Liver (tissue), 9 donors: ENCODE results near the gene KIAA0753. TPM values are rescaled to one million over a fixed set of nuclear protein-coding genes. Genes with fewer than 3 reads are reported as not detected.
A peak's percentile ranks its signal among the peaks of the same experiment; 100 is the strongest.
"Not testable (repeated sequence)": the region's sequence is repeated elsewhere in the genome, so short reads cannot be mapped to it uniquely, and the experiment has no call there.

ENCODE experiments used
- DNase-seq: peaks from one replicate; pipeline ENCODE4 v3.0.0-alpha.2; 2017; ENCODE audit warnings: low spot score
- H3K27ac ChIP-seq, 2 donors: one replicate each; pipeline ENCODE4 v1.7.0; 2013; ENCODE audit warnings: inconsistent platforms in 2 of 2, low read length in 2 of 2, control low read depth in 1 of 2, low read depth in 1 of 2, mild to moderate bottlenecking in 1 of 2
- H3K27me3 ChIP-seq, 4 donors: one replicate each; pipeline versions ENCODE4 v1.6.1 to v1.7.0; 2013; ENCODE audit warnings: low read length in 3 of 4, inconsistent platforms in 1 of 4, mild to moderate bottlenecking in 1 of 4, moderate library complexity in 1 of 4; ENCODE audit not compliant: control insufficient read depth in 4 of 4, insufficient read depth in 4 of 4
- H3K36me3 ChIP-seq, 4 donors: one replicate each; pipeline versions ENCODE4 v1.6.1 to v1.7.0; 2013; ENCODE audit warnings: low read length in 3 of 4, mild to moderate bottlenecking in 3 of 4, low read depth in 1 of 4, moderate library complexity in 1 of 4; ENCODE audit not compliant: control insufficient read depth in 4 of 4, insufficient read depth in 3 of 4
- H3K4me1 ChIP-seq, 4 donors: one replicate each; pipeline versions ENCODE4 v1.6.1 to v1.7.0; 2013; ENCODE audit warnings: low read length in 3 of 4, mild to moderate bottlenecking in 3 of 4, moderate library complexity in 1 of 4; ENCODE audit not compliant: control insufficient read depth in 4 of 4, insufficient read depth in 4 of 4
- H3K4me3 ChIP-seq, 3 donors: one replicate each; pipeline versions ENCODE4 v1.6.1 to v1.7.0; 2013; ENCODE audit warnings: low read length in 3 of 3, control low read depth in 1 of 3, low read depth in 1 of 3, mild to moderate bottlenecking in 1 of 3
- H3K9ac ChIP-seq, 2 donors: one replicate each; pipeline ENCODE4 v1.7.0; 2013; ENCODE audit warnings: low read length in 2 of 2, mild to moderate bottlenecking in 2 of 2, moderate library complexity in 2 of 2, control low read depth in 1 of 2, low read depth in 1 of 2
- H3K9me3 ChIP-seq, 4 donors: one replicate each; pipeline versions ENCODE4 v1.6.1 to v1.7.0; 2013; ENCODE audit warnings: low read length in 3 of 4; ENCODE audit not compliant: control insufficient read depth in 4 of 4
- EGR1 ChIP-seq, 2 donors: IDR thresholded peaks; 2 replicates each; pipeline ENCODE4 v1.6.1; 2016 to 2018; ENCODE audit warnings: antibody characterized with exemption in 2 of 2, low read depth in 2 of 2
- FOXA1 ChIP-seq: IDR thresholded peaks from 2 replicates; pipeline ENCODE4 v1.6.1; 2016; ENCODE audit warnings: antibody characterized with exemption
- FOXA2 ChIP-seq: IDR thresholded peaks from 2 replicates; pipeline ENCODE4 v1.6.1; 2016; ENCODE audit warnings: antibody characterized with exemption
- GABPA ChIP-seq, 2 donors: IDR thresholded peaks in 1 of 2; conservative IDR thresholded peaks in 1 of 2; 2 replicates each; pipeline ENCODE4 v1.6.1; 2016; ENCODE audit warnings: antibody characterized with exemption in 2 of 2, mild to moderate bottlenecking in 1 of 2, moderate library complexity in 1 of 2
- HNF4A ChIP-seq, 2 donors: conservative IDR thresholded peaks; 2 replicates each; pipeline ENCODE4 v1.6.1; 2016; ENCODE audit warnings: antibody characterized with exemption in 2 of 2, mild to moderate bottlenecking in 2 of 2
- HNF4G ChIP-seq: IDR thresholded peaks from 2 replicates; pipeline ENCODE4 v1.6.1; 2016; ENCODE audit warnings: antibody characterized with exemption
- JUND ChIP-seq, 2 donors: IDR thresholded peaks; 2 replicates each; pipeline ENCODE4 v1.6.1; 2016; ENCODE audit warnings: antibody characterized with exemption in 2 of 2
- NR2F2 ChIP-seq: IDR thresholded peaks from 2 replicates; pipeline ENCODE4 v1.6.1; 2016; ENCODE audit warnings: antibody characterized with exemption
- RAD21 ChIP-seq, 2 donors: IDR thresholded peaks; 2 replicates each; pipeline ENCODE4 v1.6.1; 2016; ENCODE audit warnings: antibody characterized with exemption in 2 of 2, mild to moderate bottlenecking in 2 of 2
- RXRA ChIP-seq, 2 donors: IDR thresholded peaks; 2 replicates each; pipeline ENCODE4 v1.6.1; 2017 to 2018; ENCODE audit warnings: antibody characterized with exemption in 2 of 2, mild to moderate bottlenecking in 1 of 2
- TAF1 ChIP-seq: conservative IDR thresholded peaks from 2 replicates; pipeline ENCODE4 v1.6.1; 2016; ENCODE audit warnings: antibody characterized with exemption, mild to moderate bottlenecking
- WGBS: extraction: QIAGEN DNeasy Blood & Tissue Kit; methylation state at CpG from one replicate; pipeline ENCODE4 v1.1.7; 2013; 5-methylcytosine and 5-hydroxymethylcytosine counted together
- polyA plus RNA-seq, 2 donors: library from polyadenylated mRNA; stranded (reverse) in 1 of 2; unstranded in 1 of 2; fragments of 200-250 nt in 1 of 2; fragments of >200 nt in 1 of 2; fragmentation: Nextera tagmentation in 1 of 2; extraction: Ambion mirVana in 1 of 2; gene quantifications; one replicate each; pipeline versions ENCODE4 v1.2.1 to v1.2.3, GENCODE V29; 2013 to 2015
- total RNA-seq, 2 donors: library from RNA; depleted of rRNA; stranded (reverse); fragments of >200 nt; gene quantifications; one replicate each; pipeline ENCODE4 v1.2.3, GENCODE V29; 2014
- TF ChIP-seq, protein P1 (sequence below): IDR thresholded peaks from 2 replicates; pipeline ENCODE4 v1.6.1; 2016; ENCODE audit warnings: antibody characterized with exemption, mild to moderate bottlenecking
- TF ChIP-seq, protein P2 (sequence below): fragments of 150-350 bp; IDR thresholded peaks from 2 replicates; pipeline ENCODE4 v1.5.1; 2017; ENCODE audit warnings: improper control_type of control experiment, low read depth, low read length; ENCODE audit not compliant: missing input control
- TF ChIP-seq, protein P3 (sequence below): IDR thresholded peaks from 2 replicates; pipeline ENCODE4 v1.6.1; 2016; ENCODE audit warnings: antibody characterized with exemption
- TF ChIP-seq, protein P4 (sequence below): IDR thresholded peaks from 2 replicates; pipeline ENCODE4 v1.6.1; 2016; ENCODE audit warnings: antibody characterized with exemption
- TF ChIP-seq, protein P5 (sequence below): IDR thresholded peaks from 2 replicates; pipeline ENCODE4 v1.6.1; 2016; ENCODE audit warnings: antibody characterized with exemption
- donor health status: healthy.
- donor health status: healthy.
- donor health status: healthy.
- donor health status: healthy.
- donor health status: healthy.

Gene KIAA0753
- total and polyA plus RNA-seq, 4 donors: 2.0 to 5.9 (median 3.0) TPM

DNA sequence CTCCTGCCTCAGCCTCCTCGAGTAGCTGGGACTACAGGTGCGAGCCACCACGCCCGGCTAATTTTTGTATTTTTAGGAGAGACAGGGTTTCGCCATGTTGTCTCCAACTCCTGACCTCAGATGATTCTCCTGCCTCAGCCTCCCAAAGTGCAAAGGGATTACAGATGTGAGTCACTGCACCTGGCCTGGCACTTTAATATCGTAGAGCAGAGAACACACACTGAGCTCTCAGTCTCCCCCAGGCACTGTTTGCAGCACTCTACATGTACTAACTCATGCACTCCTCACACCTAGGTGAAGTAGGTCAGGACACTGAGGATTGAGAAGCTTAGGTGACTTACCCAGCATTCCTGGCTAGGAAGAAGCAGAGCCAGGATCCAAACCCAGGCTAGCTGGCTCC, 26.0 kb upstream of the KIAA0753 start:
- DNase-seq: no peak
- Histone ChIP-seq H3K9ac (no peak overlapping the region), H3K36me3 (no peaks in the 10 kb centered on the region), H3K9me3 (no peaks in the 10 kb centered on the region), H3K27me3 (no peaks in the 10 kb centered on the region), H3K27ac (no peak overlapping the region), H3K4me3 (no peak overlapping the region), H3K4me1 (peaks cover 2 to 12% (median 9%) of the 10 kb centered on the region in 4 donors)
- WGBS: 83% methylated on average over 6 of the region's 6 CpGs
- TF ChIP-seq FOXA2 (no peak), GABPA (IDR thresholded peaks at IDR 0.05 in 1 of 2, conservative IDR thresholded peaks at IDR 0.05 in 1 of 2) (no peak), EGR1 (IDR thresholded peaks at IDR 0.05; ENCODE audit: low read depth in 2 of 2) (no peak), HNF4G (no peak), FOXA1 (no peak), RXRA (IDR thresholded peaks at IDR 0.05) (no peak), NR2F2 (no peak), TAF1 (no peak), JUND (IDR thresholded peaks at IDR 0.05) (no peak), HNF4A (conservative IDR thresholded peaks at IDR 0.05) (no peak)
- TF ChIP-seq, protein P1, sequence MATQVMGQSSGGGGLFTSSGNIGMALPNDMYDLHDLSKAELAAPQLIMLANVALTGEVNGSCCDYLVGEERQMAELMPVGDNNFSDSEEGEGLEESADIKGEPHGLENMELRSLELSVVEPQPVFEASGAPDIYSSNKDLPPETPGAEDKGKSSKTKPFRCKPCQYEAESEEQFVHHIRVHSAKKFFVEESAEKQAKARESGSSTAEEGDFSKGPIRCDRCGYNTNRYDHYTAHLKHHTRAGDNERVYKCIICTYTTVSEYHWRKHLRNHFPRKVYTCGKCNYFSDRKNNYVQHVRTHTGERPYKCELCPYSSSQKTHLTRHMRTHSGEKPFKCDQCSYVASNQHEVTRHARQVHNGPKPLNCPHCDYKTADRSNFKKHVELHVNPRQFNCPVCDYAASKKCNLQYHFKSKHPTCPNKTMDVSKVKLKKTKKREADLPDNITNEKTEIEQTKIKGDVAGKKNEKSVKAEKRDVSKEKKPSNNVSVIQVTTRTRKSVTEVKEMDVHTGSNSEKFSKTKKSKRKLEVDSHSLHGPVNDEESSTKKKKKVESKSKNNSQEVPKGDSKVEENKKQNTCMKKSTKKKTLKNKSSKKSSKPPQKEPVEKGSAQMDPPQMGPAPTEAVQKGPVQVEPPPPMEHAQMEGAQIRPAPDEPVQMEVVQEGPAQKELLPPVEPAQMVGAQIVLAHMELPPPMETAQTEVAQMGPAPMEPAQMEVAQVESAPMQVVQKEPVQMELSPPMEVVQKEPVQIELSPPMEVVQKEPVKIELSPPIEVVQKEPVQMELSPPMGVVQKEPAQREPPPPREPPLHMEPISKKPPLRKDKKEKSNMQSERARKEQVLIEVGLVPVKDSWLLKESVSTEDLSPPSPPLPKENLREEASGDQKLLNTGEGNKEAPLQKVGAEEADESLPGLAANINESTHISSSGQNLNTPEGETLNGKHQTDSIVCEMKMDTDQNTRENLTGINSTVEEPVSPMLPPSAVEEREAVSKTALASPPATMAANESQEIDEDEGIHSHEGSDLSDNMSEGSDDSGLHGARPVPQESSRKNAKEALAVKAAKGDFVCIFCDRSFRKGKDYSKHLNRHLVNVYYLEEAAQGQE: no peak
- TF ChIP-seq, protein P2, sequence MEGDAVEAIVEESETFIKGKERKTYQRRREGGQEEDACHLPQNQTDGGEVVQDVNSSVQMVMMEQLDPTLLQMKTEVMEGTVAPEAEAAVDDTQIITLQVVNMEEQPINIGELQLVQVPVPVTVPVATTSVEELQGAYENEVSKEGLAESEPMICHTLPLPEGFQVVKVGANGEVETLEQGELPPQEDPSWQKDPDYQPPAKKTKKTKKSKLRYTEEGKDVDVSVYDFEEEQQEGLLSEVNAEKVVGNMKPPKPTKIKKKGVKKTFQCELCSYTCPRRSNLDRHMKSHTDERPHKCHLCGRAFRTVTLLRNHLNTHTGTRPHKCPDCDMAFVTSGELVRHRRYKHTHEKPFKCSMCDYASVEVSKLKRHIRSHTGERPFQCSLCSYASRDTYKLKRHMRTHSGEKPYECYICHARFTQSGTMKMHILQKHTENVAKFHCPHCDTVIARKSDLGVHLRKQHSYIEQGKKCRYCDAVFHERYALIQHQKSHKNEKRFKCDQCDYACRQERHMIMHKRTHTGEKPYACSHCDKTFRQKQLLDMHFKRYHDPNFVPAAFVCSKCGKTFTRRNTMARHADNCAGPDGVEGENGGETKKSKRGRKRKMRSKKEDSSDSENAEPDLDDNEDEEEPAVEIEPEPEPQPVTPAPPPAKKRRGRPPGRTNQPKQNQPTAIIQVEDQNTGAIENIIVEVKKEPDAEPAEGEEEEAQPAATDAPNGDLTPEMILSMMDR: no peak
- TF ChIP-seq, protein P3, sequence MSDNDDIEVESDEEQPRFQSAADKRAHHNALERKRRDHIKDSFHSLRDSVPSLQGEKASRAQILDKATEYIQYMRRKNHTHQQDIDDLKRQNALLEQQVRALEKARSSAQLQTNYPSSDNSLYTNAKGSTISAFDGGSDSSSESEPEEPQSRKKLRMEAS: no peak
- TF ChIP-seq, protein P4, sequence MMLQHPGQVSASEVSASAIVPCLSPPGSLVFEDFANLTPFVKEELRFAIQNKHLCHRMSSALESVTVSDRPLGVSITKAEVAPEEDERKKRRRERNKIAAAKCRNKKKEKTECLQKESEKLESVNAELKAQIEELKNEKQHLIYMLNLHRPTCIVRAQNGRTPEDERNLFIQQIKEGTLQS: no peak
- TF ChIP-seq, protein P5, sequence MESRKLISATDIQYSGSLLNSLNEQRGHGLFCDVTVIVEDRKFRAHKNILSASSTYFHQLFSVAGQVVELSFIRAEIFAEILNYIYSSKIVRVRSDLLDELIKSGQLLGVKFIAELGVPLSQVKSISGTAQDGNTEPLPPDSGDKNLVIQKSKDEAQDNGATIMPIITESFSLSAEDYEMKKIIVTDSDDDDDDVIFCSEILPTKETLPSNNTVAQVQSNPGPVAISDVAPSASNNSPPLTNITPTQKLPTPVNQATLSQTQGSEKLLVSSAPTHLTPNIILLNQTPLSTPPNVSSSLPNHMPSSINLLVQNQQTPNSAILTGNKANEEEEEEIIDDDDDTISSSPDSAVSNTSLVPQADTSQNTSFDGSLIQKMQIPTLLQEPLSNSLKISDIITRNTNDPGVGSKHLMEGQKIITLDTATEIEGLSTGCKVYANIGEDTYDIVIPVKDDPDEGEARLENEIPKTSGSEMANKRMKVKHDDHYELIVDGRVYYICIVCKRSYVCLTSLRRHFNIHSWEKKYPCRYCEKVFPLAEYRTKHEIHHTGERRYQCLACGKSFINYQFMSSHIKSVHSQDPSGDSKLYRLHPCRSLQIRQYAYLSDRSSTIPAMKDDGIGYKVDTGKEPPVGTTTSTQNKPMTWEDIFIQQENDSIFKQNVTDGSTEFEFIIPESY: no peak

DNA sequence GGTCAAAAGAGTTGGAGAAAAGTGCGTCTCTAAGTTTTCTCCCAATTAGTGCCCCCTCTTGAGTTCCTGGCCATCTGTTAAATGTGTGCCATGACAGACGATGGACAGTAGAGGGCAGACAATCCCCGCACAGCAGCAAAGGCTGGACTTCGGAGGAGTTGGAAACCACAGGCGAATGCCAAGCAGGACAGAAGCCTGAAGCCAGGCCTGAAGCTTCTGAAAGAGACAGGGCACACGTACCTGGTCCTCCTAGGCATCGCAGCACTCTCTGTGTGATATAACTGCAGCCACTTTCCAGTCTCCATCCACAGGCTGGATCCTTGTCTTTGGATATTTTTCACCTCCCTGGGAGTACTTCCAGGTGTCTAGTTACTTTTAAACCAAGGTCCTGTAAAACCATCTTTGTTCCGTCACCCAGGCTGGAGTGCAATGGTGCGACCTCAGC, 25.6 kb upstream of the KIAA0753 start:
- no peak overlapping the region for H3K27ac ChIP-seq
- 10% methylated on average over 9 of the region's 9 CpGs for WGBS
- DNase-seq: peak; percentile 69
- no peaks in the 10 kb centered on the region for H3K27me3 ChIP-seq
- no peaks in the 10 kb centered on the region for H3K9me3 ChIP-seq
- peaks cover 2 to 12% (median 9%) of the 10 kb centered on the region in 4 donors for H3K4me1 ChIP-seq
- TF ChIP-seq, protein P2: peak; percentile 94
- TF ChIP-seq RXRA (IDR thresholded peaks at IDR 0.05): no peak
- TF ChIP-seq EGR1 (IDR thresholded peaks at IDR 0.05; ENCODE audit: low read depth in 2 of 2): no peak
- peak; percentile 9 to 31 for TF ChIP-seq HNF4A (conservative IDR thresholded peaks at IDR 0.05)
- peak; percentile 99 for TF ChIP-seq RAD21 (IDR thresholded peaks at IDR 0.05)
- no peak overlapping the region for H3K4me3 ChIP-seq
- H3K9ac ChIP-seq: no peak overlapping the region
- no peaks in the 10 kb centered on the region for H3K36me3 ChIP-seq

DNA sequence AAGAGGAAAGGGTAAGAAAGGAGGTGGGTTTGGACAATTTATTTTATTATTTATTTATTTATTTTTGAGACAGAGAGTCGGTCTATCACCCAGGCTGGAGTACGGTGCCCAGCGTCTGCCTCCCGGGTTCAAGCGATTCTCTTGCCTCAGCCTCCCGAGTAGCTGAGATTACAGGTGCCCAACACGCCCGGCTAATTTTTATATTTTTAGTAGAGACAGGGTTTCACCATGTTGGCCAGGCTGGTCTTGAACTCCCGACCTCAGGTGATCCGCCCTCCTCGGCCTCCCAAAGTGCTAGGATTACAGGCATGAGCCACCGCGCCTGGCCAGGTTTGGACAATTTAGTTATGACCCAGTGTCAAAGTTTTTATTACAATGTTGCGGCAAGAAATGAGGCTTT, 22.7 kb upstream of the KIAA0753 start:
- H3K4me1 ChIP-seq, H3K9ac ChIP-seq, H3K27me3 ChIP-seq, H3K9me3 ChIP-seq, H3K36me3 ChIP-seq, DNase-seq, H3K27ac ChIP-seq, H3K4me3 ChIP-seq: not testable (repeated sequence)
- 94% methylated on average over 14 of the region's 14 CpGs for WGBS
